GM12874 (cell line): Measurements from ENCODE around the gene PABPN1.

Experiments used
- TF ChIP-seq, protein P1 (sequence below): IDR thresholded peaks from 2 replicates; pipeline ENCODE4 v1.5.1; 2011; ENCODE audit warnings: low read depth, mild to moderate bottlenecking, control low read depth, low read length, moderate library complexity; ENCODE audit not compliant: insufficient read depth

The PABPN1 gene

DNA sequence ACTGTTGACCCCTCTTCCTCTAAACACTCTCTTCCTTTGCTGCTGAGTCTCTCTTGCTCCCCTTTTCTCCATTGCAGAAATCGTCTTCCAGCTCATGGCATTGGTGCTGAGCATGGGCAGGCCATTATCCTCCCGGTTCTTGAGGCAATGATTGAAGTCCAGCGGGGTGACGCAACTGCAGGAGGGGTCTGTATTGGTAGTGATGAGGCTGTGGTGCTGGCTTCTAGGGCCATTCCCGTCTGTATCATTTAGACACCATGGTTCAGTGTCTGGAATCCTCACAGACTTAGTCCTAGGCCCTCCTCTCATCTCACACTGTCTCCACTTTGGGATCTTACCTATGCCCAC is 32.1 kb downstream of the PABPN1 start:
- TF ChIP-seq, protein P1, sequence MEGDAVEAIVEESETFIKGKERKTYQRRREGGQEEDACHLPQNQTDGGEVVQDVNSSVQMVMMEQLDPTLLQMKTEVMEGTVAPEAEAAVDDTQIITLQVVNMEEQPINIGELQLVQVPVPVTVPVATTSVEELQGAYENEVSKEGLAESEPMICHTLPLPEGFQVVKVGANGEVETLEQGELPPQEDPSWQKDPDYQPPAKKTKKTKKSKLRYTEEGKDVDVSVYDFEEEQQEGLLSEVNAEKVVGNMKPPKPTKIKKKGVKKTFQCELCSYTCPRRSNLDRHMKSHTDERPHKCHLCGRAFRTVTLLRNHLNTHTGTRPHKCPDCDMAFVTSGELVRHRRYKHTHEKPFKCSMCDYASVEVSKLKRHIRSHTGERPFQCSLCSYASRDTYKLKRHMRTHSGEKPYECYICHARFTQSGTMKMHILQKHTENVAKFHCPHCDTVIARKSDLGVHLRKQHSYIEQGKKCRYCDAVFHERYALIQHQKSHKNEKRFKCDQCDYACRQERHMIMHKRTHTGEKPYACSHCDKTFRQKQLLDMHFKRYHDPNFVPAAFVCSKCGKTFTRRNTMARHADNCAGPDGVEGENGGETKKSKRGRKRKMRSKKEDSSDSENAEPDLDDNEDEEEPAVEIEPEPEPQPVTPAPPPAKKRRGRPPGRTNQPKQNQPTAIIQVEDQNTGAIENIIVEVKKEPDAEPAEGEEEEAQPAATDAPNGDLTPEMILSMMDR = no peak

DNA sequence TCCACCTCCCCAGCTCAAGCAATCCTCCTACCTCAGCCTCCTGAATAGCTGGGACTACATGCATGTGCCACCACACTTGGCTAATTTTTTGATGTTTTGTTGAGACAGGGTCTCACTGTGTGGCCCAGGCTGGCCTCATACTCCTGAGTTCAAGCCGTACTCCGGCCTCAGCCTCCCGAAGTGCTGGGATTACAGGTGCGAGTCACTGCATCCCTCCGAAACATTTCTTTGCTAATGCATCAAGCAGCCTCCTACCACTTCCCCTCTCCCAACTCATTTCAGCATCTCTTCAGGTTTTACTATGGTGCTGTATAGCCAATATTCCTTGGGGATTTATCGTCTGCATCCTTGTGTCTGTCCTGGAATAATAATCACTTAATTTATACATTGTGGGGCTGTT is 33.7 kb downstream of the PABPN1 start:
- TF ChIP-seq, protein P1 = no peak

DNA sequence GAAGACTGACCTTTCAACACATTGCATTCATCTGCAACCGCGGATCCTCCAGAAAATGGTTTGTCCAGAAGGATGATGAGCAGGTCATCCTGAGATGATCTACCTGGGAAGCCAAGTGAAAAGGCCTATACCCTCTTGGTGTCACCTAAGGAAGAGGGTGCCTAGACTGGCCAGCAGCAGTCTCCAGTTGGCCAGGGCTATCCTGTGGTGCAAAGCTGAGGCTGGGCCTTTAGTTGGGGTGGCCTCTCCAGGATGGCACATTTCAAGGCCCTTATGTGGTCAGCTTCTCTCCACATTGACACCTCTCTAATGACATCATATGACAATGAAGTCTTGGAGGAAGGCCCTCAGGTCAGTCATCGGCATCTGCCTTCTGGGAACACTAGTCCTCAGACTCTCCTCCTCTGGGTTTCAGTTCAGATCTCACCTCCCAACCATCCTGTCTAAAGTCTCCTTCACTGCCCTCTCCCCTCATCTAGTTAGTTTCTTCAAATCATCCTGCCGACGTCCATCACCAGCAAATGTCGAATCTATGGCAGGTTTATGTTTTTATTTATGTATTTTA is 34.7 kb downstream of the PABPN1 start:
- TF ChIP-seq, protein P1 = no peak

DNA sequence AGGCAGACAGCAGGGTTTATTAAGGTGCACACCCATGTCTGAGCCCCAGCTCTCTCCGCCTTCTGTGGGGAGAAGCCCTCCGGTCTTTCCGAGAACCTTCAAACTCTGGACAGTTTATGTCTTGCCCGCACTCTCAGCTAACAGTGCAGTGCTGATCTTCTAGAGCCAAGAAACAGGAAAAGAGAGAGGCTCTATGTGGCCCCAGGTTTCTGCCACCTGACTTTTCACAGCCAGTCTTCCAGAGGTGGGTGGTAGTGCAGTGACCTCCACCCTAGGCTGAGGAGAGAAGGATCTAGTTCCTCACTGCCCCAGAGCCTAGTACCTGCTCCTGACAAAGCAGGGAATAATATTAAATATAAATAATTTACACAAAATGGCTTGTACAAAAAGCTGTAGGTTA is 35.4 kb downstream of the PABPN1 start:
- TF ChIP-seq, protein P1 = no peak

DNA sequence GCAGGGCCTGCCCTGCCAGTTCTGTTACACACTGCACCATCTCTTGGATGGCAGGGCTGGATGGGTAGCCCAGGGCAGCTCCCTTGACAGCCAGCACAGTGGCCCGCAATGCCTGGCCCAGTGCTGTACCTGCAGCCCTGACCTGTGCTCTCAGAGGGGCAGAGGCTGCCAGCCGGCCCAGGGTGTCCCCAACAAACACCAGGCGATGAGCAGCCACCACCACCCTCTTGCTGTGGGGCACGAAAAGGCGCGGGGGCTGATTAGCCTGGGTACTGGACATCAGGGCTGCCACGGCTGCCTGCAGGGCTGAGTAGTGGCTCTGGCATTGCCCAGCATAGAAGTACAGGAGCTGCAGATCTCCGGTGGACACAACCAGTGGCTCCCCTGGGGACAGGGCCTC is 36.0 kb downstream of the PABPN1 start:
- TF ChIP-seq, protein P1 = no peak

DNA sequence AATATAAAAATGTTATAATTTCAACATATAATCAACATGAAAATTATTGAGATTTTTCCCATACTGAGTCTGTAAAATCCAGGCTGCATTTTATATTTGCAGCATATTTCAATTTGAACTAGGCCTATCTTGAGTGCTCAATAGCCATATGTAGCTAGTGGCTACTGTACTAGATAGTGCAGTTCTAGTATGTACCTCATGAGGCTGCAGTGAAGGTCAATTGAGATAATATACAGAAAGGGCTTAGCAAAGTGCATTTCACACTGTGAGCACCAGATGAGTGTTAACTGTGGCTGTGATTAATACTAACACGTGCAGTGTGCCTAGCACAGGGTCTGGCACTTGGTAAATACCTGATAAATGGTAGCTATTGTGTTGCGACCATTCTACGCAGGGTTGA is 36.8 kb downstream of the PABPN1 start:
- TF ChIP-seq, protein P1 = no peak

DNA sequence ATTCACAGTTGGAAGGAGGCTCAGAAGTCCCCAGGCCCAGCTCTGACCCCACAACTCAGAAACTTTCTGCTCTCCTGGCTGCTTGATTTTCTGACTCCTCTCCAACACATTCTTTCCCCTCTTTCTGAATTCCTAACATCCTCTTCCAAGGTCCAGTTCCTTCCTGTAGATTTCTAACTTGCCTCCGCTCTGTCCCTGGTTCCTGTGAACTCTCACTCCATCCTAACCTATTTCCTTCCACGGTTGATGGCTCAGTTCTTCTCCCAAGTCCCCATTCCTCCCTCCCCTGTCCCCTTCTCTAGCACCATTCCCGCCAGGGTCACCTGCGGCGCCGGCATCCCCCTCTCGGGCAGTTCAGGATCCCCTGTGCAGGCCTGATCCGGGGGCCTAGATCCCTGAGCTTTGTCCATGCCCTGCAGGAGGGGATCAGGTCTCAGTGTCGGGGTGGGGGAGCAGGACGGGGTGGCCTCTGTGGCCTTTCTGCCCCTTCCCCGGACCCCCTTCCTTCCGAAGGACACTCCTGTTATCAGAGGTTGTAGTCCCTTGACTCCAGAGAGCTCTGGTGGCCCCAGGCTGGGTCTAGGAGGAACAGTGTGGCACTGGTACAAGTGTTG is 37.4 kb downstream of the PABPN1 start:
- TF ChIP-seq, protein P1 = no peak
